GM21423 (cell line): Measurements from ENCODE around the gene CELSR2.

Experiments
- ATAC-seq: cut with Tn5 transposase; IDR thresholded peaks from one replicate; pipeline ENCODE4 v1.9.1; 2021; ENCODE audit warnings: mild to moderate bottlenecking, moderate library complexity; ENCODE audit not compliant: unreplicated experiment

The CELSR2 gene

GRCh38 chr1:109225711-109226445, 23.5 kb upstream of the CELSR2 start:
- ATAC-seq = no peak

- no peak for ATAC-seq
Measured at GRCh38 chr1:109228167-109228566, 21.2 kb upstream of the CELSR2 start.

- no peak for ATAC-seq
Measured at GRCh38 chr1:109229531-109230127, 19.7 kb upstream of the CELSR2 start.

- ATAC-seq = no peak
Measured at GRCh38 chr1:109231066-109231465, 18.3 kb upstream of the CELSR2 start.

- ATAC-seq = no peak
Measured at GRCh38 chr1:109235137-109235536, 14.2 kb upstream of the CELSR2 start.

- no peak for ATAC-seq
Measured at GRCh38 chr1:109237512-109237911, 11.8 kb upstream of the CELSR2 start.

- no peak for ATAC-seq
Measured at GRCh38 chr1:109238382-109238781, 11.0 kb upstream of the CELSR2 start.

GRCh38 chr1:109239047-109239408, 10.3 kb upstream of the CELSR2 start:
- no peak for ATAC-seq

GRCh38 chr1:109239409-109240068, 9.8 kb upstream of the CELSR2 start:
- ATAC-seq = peak; percentile 62

- no peak for ATAC-seq
Measured at GRCh38 chr1:109240158-109241152, 8.9 kb upstream of the CELSR2 start.

- no peak for ATAC-seq
Measured at GRCh38 chr1:109241344-109241743, 8.0 kb upstream of the CELSR2 start.

- no peak for ATAC-seq
Measured at GRCh38 chr1:109241841-109242345, 7.4 kb upstream of the CELSR2 start.

GRCh38 chr1:109242387-109242786, 7.0 kb upstream of the CELSR2 start:
- ATAC-seq = no peak

- ATAC-seq = no peak
Measured at GRCh38 chr1:109243221-109243620, 6.1 kb upstream of the CELSR2 start.

- no peak for ATAC-seq
Measured at GRCh38 chr1:109243860-109244552, 5.3 kb upstream of the CELSR2 start.

GRCh38 chr1:109246141-109246551, 3.2 kb upstream of the CELSR2 start:
- no peak for ATAC-seq

- ATAC-seq = no peak
Measured at GRCh38 chr1:109247401-109248365, 1.7 kb upstream of the CELSR2 start.

GRCh38 chr1:109248444-109248796, 919 bp upstream of the CELSR2 start:
- ATAC-seq = no peak
